Osteoblast (primary cell): ENCODE measurements around the gene FHDC1. TPM values are rescaled to one million over a fixed set of nuclear protein-coding genes. Genes with fewer than 3 reads are reported as not detected.

Experiments
- DNase-seq: peaks from one replicate; pipeline ENCODE4 v3.0.0; 2011; ENCODE audit warnings: low spot score, mixed read lengths; ENCODE audit not compliant: insufficient read length; ENCODE audit errors: missing footprints
- H2AFZ ChIP-seq: 2 replicates; pipeline ENCODE4 v1.6.0; 2011; ENCODE audit warnings: mild to moderate bottlenecking, low read length
- H3K27ac ChIP-seq: 2 replicates; pipeline ENCODE4 v1.5.1; 2011; ENCODE audit warnings: mild to moderate bottlenecking, low read depth, low read length, moderate library complexity
- H3K27me3 ChIP-seq: 2 replicates; pipeline ENCODE4 v1.6.0; 2012; ENCODE audit warnings: mild to moderate bottlenecking, control low read depth, inconsistent platforms, low read length, moderate library complexity; ENCODE audit not compliant: insufficient read depth
- H3K36me3 ChIP-seq: 2 replicates; pipeline ENCODE4 v1.5.1; 2011; ENCODE audit warnings: mild to moderate bottlenecking, low read length, control low read depth, moderate library complexity; ENCODE audit not compliant: insufficient read depth
- H3K4me1 ChIP-seq: 2 replicates; pipeline ENCODE4 v1.5.1; 2011; ENCODE audit warnings: mild to moderate bottlenecking, low read length, control low read depth, moderate library complexity; ENCODE audit not compliant: insufficient read depth
- H3K4me2 ChIP-seq: 2 replicates; pipeline ENCODE4 v1.6.0; 2011; ENCODE audit warnings: mild to moderate bottlenecking, low read length; ENCODE audit not compliant: insufficient read depth
- H3K4me3 ChIP-seq: fragments of 200-600 bp; sonication (generic); 3 replicates; pipeline ENCODE4 v1.5.1; 2012; ENCODE audit warnings: mild to moderate bottlenecking, low read length, inconsistent platforms; ENCODE audit not compliant: insufficient read depth
- H3K79me2 ChIP-seq: 2 replicates; pipeline ENCODE4 v1.6.0; 2012; ENCODE audit warnings: mild to moderate bottlenecking, low read length, control low read depth, inconsistent platforms; ENCODE audit not compliant: insufficient read depth
- H3K9me3 ChIP-seq: 2 replicates; pipeline ENCODE4 v1.5.1; 2011; ENCODE audit warnings: low read depth, low read length, control low read depth
- H4K20me1 ChIP-seq: 2 replicates; pipeline ENCODE4 v1.6.0; 2012; ENCODE audit warnings: mild to moderate bottlenecking, low read length, control low read depth; ENCODE audit not compliant: insufficient read depth
- CTCF ChIP-seq: IDR thresholded peaks from 2 replicates; pipeline ENCODE4 v1.5.1; 2011; ENCODE audit warnings: mild to moderate bottlenecking, low read depth, low read length, moderate library complexity; ENCODE audit errors: extremely low read depth
- total RNA-seq: library from RNA; depleted of rRNA; stranded (reverse); fragments of >200 nt; gene quantifications from 2 replicates; pipeline ENCODE4 v1.2.3, GENCODE V29; 2012

Gene FHDC1
- total RNA-seq, 1 donor = 0.36 TPM

- Histone ChIP-seq H4K20me1 (no peaks in the 10 kb centered on the region), H3K4me3 (no peak overlapping the region), H3K4me1 (peaks cover 9% of the 10 kb centered on the region), H3K36me3 (no peaks in the 10 kb centered on the region), H2AFZ (peak overlapping the region; percentile 33), H3K27me3 (no peaks in the 10 kb centered on the region), H3K9me3 (no peaks in the 10 kb centered on the region), H3K4me2 (peak overlapping the region; percentile 22), H3K79me2 (no peaks in the 10 kb centered on the region), H3K27ac (no peak overlapping the region)
- peak; percentile 76 for DNase-seq
- no peak for TF ChIP-seq CTCF
Measured at GRCh38 chr4:152956650-152957436, 20.7 kb downstream of the FHDC1 start.

- H3K4me1 ChIP-seq = peaks cover 9% of the 10 kb centered on the region
- H3K9me3 ChIP-seq = no peaks in the 10 kb centered on the region
- H3K4me2 ChIP-seq = no peak overlapping the region
- TF ChIP-seq CTCF = no peak
- H3K36me3 ChIP-seq = no peaks in the 10 kb centered on the region
- H3K4me3 ChIP-seq = no peak overlapping the region
- H3K79me2 ChIP-seq = no peaks in the 10 kb centered on the region
- H3K27ac ChIP-seq = no peak overlapping the region
- H2AFZ ChIP-seq = no peak overlapping the region
- peak; percentile 3 for DNase-seq
- no peaks in the 10 kb centered on the region for H4K20me1 ChIP-seq
- H3K27me3 ChIP-seq = no peaks in the 10 kb centered on the region
Measured at GRCh38 chr4:152957437-152958171, 21.5 kb downstream of the FHDC1 start.

GRCh38 chr4:152959080-152959479 lies 23.0 kb downstream of the FHDC1 start:
- no peak overlapping the region for H3K4me2 ChIP-seq
- H2AFZ ChIP-seq = no peak overlapping the region
- no peaks in the 10 kb centered on the region for H4K20me1 ChIP-seq
- H3K9me3 ChIP-seq = no peaks in the 10 kb centered on the region
- H3K36me3 ChIP-seq = no peaks in the 10 kb centered on the region
- no peak for DNase-seq
- no peak for TF ChIP-seq CTCF
- H3K4me3 ChIP-seq = no peak overlapping the region
- H3K27me3 ChIP-seq = no peaks in the 10 kb centered on the region
- peaks cover 9% of the 10 kb centered on the region for H3K4me1 ChIP-seq
- H3K27ac ChIP-seq = no peak overlapping the region
- H3K79me2 ChIP-seq = no peaks in the 10 kb centered on the region

GRCh38 chr4:152960082-152960481 lies 24.0 kb downstream of the FHDC1 start:
- no peak overlapping the region for H3K4me3 ChIP-seq
- no peaks in the 10 kb centered on the region for H3K27me3 ChIP-seq
- no peaks in the 10 kb centered on the region for H3K36me3 ChIP-seq
- peaks cover 9% of the 10 kb centered on the region for H3K4me1 ChIP-seq
- no peaks in the 10 kb centered on the region for H4K20me1 ChIP-seq
- no peak overlapping the region for H3K27ac ChIP-seq
- H3K79me2 ChIP-seq = no peaks in the 10 kb centered on the region
- H3K9me3 ChIP-seq = no peaks in the 10 kb centered on the region
- no peak for TF ChIP-seq CTCF
- no peak overlapping the region for H3K4me2 ChIP-seq
- DNase-seq = no peak
- no peak overlapping the region for H2AFZ ChIP-seq
